ENCODE results near the gene RAD51B.

- TF ChIP-seq POLR2AphosphoS5 (IDR thresholded peaks at IDR 0.05) (no peak), CTCF (IDR thresholded peaks at IDR 0.05) (no peak), EP300 (IDR thresholded peaks at IDR 0.05) (no peak)
Observed at GRCh38 chr14:68510201-68511128, 690.9 kb downstream of the RAD51B start.
